K562 (cell line): ENCODE results near the gene ZSCAN22. TPM values are rescaled to one million over a fixed set of nuclear protein-coding genes. Genes with fewer than 3 reads are reported as not detected.

Source experiments
- CXXC5 ChIP-seq: fragments of 250-450 bp; sonication (Bioruptor Pico); IDR thresholded peaks from 2 replicates; pipeline ENCODE4 v1.8.0; 2022; ENCODE audit warnings: inconsistent platforms, mild to moderate bottlenecking, moderate library complexity
- EHMT2 ChIP-seq: fragments of 450-650 bp; IDR thresholded peaks from 2 replicates; pipeline ENCODE4 v1.6.1; 2018; ENCODE audit warnings: antibody characterized with exemption
- FOS ChIP-seq: IDR thresholded peaks from 3 replicates; pipeline ENCODE4 v1.6.1; 2011; ENCODE audit not compliant: insufficient read length; ENCODE audit errors: extremely low read depth
- LCOR ChIP-seq: sonication (generic); formaldehyde crosslinking; IDR thresholded peaks from 2 replicates; pipeline ENCODE4 v1.8.0; 2022; ENCODE audit warnings: mild to moderate bottlenecking, missing genetic modification reagents
- MYC ChIP-seq, 2 experiments: fragments of 250-450 bp in 1 of 2; sonication (Bioruptor Pico) in 1 of 2; IDR thresholded peaks; 2 replicates each; pipeline versions ENCODE4 v1.5.1 to v1.6.1; 2012 to 2021; ENCODE audit warnings: low read depth in 2 of 2, borderline replicate concordance in 1 of 2, improper control_type of control experiment in 1 of 2, low read length in 1 of 2, mild to moderate bottlenecking in 1 of 2, moderate library complexity in 1 of 2
- NCOR1 ChIP-seq: fragments of 450-650 bp; IDR thresholded peaks from 2 replicates; pipeline ENCODE4 v1.6.1; 2016; ENCODE audit warnings: mild to moderate bottlenecking, moderate library complexity
- PML ChIP-seq: IDR thresholded peaks from 2 replicates; pipeline ENCODE4 v1.6.1; 2012; ENCODE audit warnings: low read length, inconsistent platforms
- POLR2AphosphoS5 ChIP-seq: IDR thresholded peaks from 2 replicates; pipeline ENCODE4 v1.6.1; 2011; ENCODE audit warnings: mild to moderate bottlenecking, low read depth, low read length, moderate library complexity; ENCODE audit not compliant: control insufficient read depth, insufficient read depth
- SUPT5H ChIP-seq: fragments of 450-650 bp; IDR thresholded peaks from 2 replicates; pipeline ENCODE4 v1.6.1; 2016
- TEAD1 ChIP-seq, 2 experiments: fragments of 450-650 bp in 1 of 2; sonication (generic) in 1 of 2; formaldehyde crosslinking; IDR thresholded peaks; 2 replicates each; pipeline versions ENCODE4 v1.4.0 to v1.8.0; 2020 to 2022; ENCODE audit warnings: mild to moderate bottlenecking in 2 of 2, missing genetic modification reagents in 1 of 2
- TEAD4 ChIP-seq, 2 experiments: sonication (generic) in 1 of 2; formaldehyde crosslinking in 1 of 2; IDR thresholded peaks; 2 replicates each; pipeline versions ENCODE4 v1.6.1 to v1.8.0; 2012 to 2022; ENCODE audit warnings: borderline replicate concordance in 1 of 2, inconsistent platforms in 1 of 2, low read length in 1 of 2, mild to moderate bottlenecking in 1 of 2, missing genetic modification reagents in 1 of 2
- ZFP30 ChIP-seq: fragments of 250-450 bp; sonication (Bioruptor Pico); IDR thresholded peaks from 2 replicates; pipeline ENCODE4 v1.8.0; 2022; ENCODE audit warnings: moderate library complexity, mild to moderate bottlenecking, inconsistent platforms, borderline replicate concordance
- ZFP36 ChIP-seq: fragments of 150-350 bp; IDR thresholded peaks from 2 replicates; pipeline ENCODE4 v1.6.1; 2018; ENCODE audit warnings: low read length, low read depth; ENCODE audit not compliant: partially characterized antibody
- ZNF143 ChIP-seq: sonication (generic); formaldehyde crosslinking; IDR thresholded peaks from 2 replicates; pipeline ENCODE4 v1.9.0; 2022; ENCODE audit warnings: mild to moderate bottlenecking, missing genetic modification reagents
- ZNF507 ChIP-seq: conservative IDR thresholded peaks from 2 replicates; pipeline ENCODE4 v1.6.1; 2017; ENCODE audit warnings: missing genetic modification characterization, missing compliant biosample characterization
- ZNF589 ChIP-seq: fragments of 200-800 bp; sonication (Bioruptor generic); IDR thresholded peaks from 2 replicates; pipeline ENCODE4 v1.6.1; 2016; ENCODE audit warnings: low read depth, missing genetic modification characterization, missing compliant biosample characterization
- ZNF644 ChIP-seq: fragments of 200-800 bp; sonication (Bioruptor generic); IDR thresholded peaks from 2 replicates; pipeline ENCODE4 v1.6.1; 2016; ENCODE audit warnings: low read depth, missing genetic modification characterization, missing compliant biosample characterization
- ZNF699 ChIP-seq: fragments of 250-450 bp; sonication (Bioruptor Pico); IDR thresholded peaks from 2 replicates; pipeline ENCODE4 v1.8.0; 2021; ENCODE audit warnings: mild to moderate bottlenecking, moderate library complexity; ENCODE audit not compliant: insufficient replicate concordance
- polyA plus RNA-seq, 8 experiments: library from polyadenylated mRNA; depleted of rRNA in 4 of 8; stranded (reverse) in 5 of 8; unstranded in 3 of 8; fragments of >200 nt; fragmentation: Nextera tagmentation in 2 of 8; fragmentation: Illumina TruSeq in 1 of 8; extraction: Ambion mirVana in 2 of 8; extraction: Trizol in 1 of 8; gene quantifications; 2 replicates each; pipeline versions ENCODE4 v1.2.1 to v1.2.3, GENCODE V29; 2011 to 2014; ENCODE audit warnings: inconsistent platforms in 1 of 8, missing spikeins in 1 of 8
- total RNA-seq, 7 experiments: library from RNA; depleted of rRNA in 6 of 7; stranded (reverse); fragments of >200 nt in 6 of 7; fragmentation: Illumina TruSeq in 2 of 7; extraction: Trizol in 2 of 7; gene quantifications; 2 replicates each; pipeline versions ENCODE4 v1.2.1 to v1.2.3, GENCODE V29; 2011 to 2021; ENCODE audit warnings: low replicate concordance in 1 of 7
- TF ChIP-seq, protein P1 (sequence below): fragments of 450-650 bp; formaldehyde crosslinking; IDR thresholded peaks from 2 replicates; pipeline ENCODE4 v1.4.0; 2020; ENCODE audit warnings: mild to moderate bottlenecking, mixed read lengths
- TF ChIP-seq, protein P2 (sequence below): sonication (generic); formaldehyde crosslinking; IDR thresholded peaks from 2 replicates; pipeline ENCODE4 v1.9.0; 2022; ENCODE audit warnings: mild to moderate bottlenecking, missing genetic modification reagents
- TF ChIP-seq, protein P3 (sequence below): fragments of 450-650 bp; IDR thresholded peaks from 2 replicates; pipeline ENCODE4 v1.6.1; 2018; ENCODE audit warnings: mild to moderate bottlenecking, low read depth; ENCODE audit not compliant: partially characterized antibody
- TF ChIP-seq, protein P4 (sequence below): fragments of 450-650 bp; IDR thresholded peaks from one replicate; pipeline ENCODE4 v1.6.1; 2018; ENCODE audit warnings: mild to moderate bottlenecking, moderate library complexity; ENCODE audit not compliant: partially characterized antibody

ZSCAN22 gene
- total and polyA plus RNA-seq, 9 of the 15 experiments (the other 6 are each of a cell fraction or from before 2014, with no cell fraction given), result 0.98 to 5.3 (median 3.0) TPM

DNA sequence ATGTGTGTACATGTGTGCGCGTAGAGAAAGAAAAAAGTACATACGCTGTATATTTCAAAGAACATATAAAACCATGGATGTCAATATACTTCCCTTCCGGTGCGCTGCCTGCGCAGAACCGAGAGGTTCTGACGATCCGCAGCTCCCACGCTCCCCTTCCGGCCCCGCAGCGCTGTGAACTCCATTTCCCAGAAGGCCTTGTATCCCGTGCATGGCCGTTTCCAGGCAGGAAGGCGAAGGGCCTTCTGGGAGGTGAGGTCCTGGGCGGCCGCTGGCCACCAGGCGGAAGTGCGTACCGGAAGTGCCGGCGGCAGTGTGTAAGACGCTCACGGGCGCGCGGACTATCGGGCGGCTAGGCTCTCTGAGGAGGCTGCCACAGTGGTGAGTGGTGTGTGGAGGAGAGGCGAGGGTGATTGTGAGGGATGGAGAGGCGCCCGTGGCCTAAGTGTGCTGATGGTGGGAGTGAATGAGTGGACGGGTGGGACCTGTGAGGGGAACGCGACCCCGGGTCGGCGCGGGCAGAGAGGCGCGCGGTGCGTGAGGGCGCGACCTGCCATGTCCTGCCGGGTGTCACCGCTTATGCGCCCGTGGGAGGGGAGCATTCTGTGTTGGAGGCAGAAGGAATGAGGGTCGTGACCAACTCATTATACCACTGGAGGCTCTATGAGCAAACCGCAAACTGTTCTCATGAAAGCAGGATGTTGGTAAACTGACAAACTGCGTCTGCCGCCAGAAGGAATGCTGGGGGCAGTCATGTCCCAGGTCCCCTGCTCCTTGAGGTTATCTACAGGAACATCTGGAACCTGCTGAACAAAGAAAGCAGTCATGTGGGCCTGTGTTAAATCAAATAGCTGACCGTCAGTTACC lies 21.5 kb upstream of the ZSCAN22 start, which contains the start of gene ERVK3-1 (continued):
- TF ChIP-seq, protein P1, sequence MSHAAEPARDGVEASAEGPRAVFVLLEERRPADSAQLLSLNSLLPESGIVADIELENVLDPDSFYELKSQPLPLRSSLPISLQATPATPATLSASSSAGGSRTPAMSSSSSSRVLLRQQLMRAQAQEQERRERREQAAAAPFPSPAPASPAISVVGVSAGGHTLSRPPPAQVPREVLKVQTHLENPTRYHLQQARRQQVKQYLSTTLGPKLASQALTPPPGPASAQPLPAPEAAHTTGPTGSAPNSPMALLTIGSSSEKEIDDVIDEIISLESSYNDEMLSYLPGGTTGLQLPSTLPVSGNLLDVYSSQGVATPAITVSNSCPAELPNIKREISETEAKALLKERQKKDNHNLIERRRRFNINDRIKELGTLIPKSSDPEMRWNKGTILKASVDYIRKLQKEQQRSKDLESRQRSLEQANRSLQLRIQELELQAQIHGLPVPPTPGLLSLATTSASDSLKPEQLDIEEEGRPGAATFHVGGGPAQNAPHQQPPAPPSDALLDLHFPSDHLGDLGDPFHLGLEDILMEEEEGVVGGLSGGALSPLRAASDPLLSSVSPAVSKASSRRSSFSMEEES (CRISPR knock-in tag), result no peak
- TF ChIP-seq CXXC5 (CRISPR knock-in tag) (peak; percentile 93), ZNF143 (CRISPR knock-in tag) (peak; percentile 100), ZFP30 (CRISPR knock-in tag) (no peak), NCOR1 (no peak), ZNF589 (peak; percentile 75), FOS (no peak), ZNF699 (CRISPR knock-in tag) (no peak), EHMT2 (no peak), ZFP36 (no peak), PML (peak; percentile 73), POLR2AphosphoS5 (peak; percentile 91), ZNF644 (tag) (peak; percentile 76; the same call in 1 of the 2 replicates), TEAD4 (IDR thresholded peaks at IDR 0.05; ENCODE audit: low read length) (peak; percentile 42; the same call in 1 of the 2 replicates), TEAD4 (CRISPR knock-in tag; IDR thresholded peaks at IDR 0.05; ENCODE audit: borderline replicate concordance) (no peak), SUPT5H (peak; percentile 99), TEAD1 (CRISPR knock-in tag; IDR thresholded peaks at IDR 0.05) (peak in 1 of 2 experiments; percentile 90; a peak in 2 of 4 replicates), ZNF507 (tag) (no peak), LCOR (CRISPR knock-in tag) (0 out of 2 replicates have a peak, but pooled peaks have one; percentile 11), MYC (IDR thresholded peaks at IDR 0.05; ENCODE audit: low read depth, low read length) (peak; percentile 53; the same call in 1 of the 2 replicates), MYC (CRISPR knock-in tag; IDR thresholded peaks at IDR 0.05; ENCODE audit: borderline replicate concordance, low read depth) (no peak)
- TF ChIP-seq, protein P2, sequence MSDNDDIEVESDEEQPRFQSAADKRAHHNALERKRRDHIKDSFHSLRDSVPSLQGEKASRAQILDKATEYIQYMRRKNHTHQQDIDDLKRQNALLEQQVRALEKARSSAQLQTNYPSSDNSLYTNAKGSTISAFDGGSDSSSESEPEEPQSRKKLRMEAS, result peak; percentile 83
- TF ChIP-seq, protein P3, sequence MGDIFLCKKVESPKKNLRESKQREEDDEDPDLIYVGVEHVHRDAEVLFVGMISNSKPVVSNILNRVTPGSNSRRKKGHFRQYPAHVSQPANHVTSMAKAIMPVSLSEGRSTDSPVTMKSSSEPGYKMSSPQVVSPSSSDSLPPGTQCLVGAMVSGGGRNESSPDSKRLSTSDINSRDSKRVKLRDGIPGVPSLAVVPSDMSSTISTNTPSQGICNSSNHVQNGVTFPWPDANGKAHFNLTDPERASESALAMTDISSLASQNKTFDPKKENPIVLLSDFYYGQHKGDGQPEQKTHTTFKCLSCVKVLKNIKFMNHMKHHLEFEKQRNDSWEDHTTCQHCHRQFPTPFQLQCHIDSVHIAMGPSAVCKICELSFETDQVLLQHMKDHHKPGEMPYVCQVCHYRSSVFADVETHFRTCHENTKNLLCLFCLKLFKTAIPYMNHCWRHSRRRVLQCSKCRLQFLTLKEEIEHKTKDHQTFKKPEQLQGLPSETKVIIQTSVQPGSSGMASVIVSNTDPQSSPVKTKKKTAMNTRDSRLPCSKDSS, result no peak
- TF ChIP-seq, protein P4, sequence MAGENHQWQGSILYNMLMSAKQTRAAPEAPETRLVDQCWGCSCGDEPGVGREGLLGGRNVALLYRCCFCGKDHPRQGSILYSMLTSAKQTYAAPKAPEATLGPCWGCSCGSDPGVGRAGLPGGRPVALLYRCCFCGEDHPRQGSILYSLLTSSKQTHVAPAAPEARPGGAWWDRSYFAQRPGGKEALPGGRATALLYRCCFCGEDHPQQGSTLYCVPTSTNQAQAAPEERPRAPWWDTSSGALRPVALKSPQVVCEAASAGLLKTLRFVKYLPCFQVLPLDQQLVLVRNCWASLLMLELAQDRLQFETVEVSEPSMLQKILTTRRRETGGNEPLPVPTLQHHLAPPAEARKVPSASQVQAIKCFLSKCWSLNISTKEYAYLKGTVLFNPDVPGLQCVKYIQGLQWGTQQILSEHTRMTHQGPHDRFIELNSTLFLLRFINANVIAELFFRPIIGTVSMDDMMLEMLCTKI, result no peak
